Stimulated activated CD8-positive, alpha-beta memory T cell treated with anti-CD3 and anti-CD28 coated beads, Interleukin-15, amount 100 ng/mL, for 4 hours (primary cell): ENCODE data around the gene GTF3C1.
A peak's percentile ranks its signal among the peaks of the same experiment; 100 is the strongest.

Experiments used
- DNase-seq, 2 donors: peaks; one replicate each; pipeline ENCODE4 v3.0.0-alpha.2; 2020; ENCODE audit warnings: low read depth in 2 of 2

Gene GTF3C1

DNA sequence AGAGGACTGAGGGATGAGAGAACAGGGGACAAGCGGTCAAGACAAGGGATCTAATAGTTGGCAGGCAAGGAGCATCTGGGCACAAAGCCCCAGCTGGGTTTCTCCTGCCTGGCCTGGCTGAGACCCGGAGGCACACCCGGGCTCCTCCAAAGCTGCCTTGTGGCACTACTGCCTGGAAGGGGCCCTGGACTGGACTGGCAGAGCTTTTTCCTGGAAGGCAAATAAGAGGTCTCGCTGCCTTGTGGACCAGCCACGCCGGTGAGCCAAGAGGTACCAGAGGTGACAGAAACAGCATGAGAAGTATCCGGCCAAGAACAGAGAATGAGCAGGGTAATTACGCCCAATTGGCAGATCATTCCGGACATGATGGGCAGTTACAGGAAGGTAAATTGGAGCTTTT, 64.6 kb downstream of the GTF3C1 start:
- no peak for DNase-seq

DNA sequence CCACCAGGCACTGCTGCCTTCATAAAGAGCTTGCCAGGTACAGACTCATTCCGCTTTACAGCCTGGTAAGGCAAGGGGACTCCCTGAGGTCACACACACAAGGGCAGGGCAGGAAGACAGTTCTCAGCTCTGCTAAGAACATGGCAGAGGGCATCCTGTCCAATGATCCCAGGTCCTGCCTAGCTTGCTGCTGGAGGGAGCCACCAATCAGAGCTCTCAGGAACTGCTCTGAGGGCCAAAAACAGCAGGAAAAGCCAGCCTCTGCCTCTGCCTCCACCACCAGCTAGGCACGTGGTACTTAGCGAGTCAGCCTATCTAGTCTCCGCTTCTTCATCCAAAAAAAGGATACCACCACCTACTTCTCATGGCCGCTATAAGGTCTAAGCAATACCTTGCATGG, 66.1 kb downstream of the GTF3C1 start:
- DNase-seq: no peak

DNA sequence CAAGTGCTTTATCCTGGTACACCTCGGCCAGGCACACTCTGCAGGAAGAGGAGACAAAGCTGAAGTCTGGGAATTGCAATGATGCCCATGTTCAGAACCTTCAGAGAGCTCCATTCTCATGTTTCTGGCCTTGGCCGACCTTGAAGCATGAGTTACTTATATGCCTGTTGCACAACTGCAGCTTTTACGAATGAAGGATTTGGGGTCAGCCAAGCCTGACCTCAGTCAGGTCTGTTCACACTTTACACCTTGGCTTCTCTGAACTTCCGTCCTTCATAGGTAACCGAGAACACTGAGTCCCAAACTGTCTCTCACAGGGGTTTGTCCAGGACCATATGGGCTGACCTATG, 66.7 kb downstream of the GTF3C1 start:
- no peak for DNase-seq

GRCh38 chr16:27482397-27483087, 67.2 kb downstream of the GTF3C1 start:
- no peak for DNase-seq

GRCh38 chr16:27481282-27481934, 68.3 kb downstream of the GTF3C1 start:
- DNase-seq: no peak

DNA sequence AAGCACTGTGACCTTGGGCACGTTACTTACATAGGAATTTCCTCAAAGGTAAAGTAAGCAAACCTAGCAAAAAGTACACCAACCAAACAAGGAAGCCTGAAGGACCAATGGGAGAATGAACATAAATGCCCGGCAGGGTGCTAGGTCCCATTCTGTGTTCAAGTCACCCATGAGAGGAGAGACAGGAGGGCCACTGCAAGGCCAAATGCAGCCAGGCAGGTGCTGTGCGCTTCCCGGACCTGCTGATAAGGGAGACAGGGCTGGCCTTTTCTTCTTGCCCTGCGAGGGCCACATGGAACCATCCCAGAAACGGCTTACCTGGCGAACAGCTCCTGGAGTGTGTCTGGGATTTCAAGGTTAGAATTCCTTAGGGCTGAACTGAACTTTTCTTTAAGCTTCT, 69.0 kb downstream of the GTF3C1 start:
- DNase-seq: no peak

DNA sequence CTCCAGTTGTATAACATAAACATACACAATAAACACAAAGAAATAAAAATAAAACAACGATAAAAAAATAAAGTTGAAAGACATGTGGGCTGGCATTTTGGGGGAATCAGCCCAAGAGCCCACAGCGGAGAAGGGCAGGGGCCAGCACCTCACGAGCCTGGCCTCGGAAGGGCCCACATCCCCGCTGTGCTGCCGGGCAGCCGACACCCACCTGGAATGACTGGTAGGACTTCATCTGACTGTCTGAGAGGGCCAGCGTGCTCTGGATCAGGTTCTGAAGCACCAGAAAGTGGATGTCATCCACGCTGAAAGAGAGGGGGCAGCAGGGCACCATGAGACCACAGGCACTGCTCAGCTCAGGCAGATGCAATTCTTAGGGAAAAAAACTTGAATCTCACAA, 73.5 kb downstream of the GTF3C1 start:
- DNase-seq: no peak

DNA sequence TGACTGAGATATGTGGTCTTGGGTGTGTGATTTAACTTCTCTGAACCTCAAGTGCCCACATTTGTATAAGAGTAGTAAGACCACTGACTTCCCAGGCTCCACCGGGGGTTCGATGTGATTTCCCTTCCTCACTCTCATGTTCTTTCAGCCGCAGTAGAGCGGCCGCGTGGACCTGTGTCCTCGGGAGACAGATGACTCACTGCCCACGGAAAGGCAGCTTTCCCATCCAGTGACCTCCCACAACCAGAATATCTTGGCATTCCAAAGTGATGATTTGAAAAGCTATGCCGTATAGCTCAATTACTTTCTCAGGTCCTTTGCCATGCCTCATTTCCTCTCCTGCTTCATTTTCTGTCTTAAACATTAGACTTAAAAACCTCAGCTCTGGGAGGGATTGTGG, 74.2 kb downstream of the GTF3C1 start:
- DNase-seq: no peak

GRCh38 chr16:27474921-27475320, 74.8 kb downstream of the GTF3C1 start:
- no peak for DNase-seq

- DNase-seq: no peak
Measured at GRCh38 chr16:27474041-27474440, 75.7 kb downstream of the GTF3C1 start.

DNA sequence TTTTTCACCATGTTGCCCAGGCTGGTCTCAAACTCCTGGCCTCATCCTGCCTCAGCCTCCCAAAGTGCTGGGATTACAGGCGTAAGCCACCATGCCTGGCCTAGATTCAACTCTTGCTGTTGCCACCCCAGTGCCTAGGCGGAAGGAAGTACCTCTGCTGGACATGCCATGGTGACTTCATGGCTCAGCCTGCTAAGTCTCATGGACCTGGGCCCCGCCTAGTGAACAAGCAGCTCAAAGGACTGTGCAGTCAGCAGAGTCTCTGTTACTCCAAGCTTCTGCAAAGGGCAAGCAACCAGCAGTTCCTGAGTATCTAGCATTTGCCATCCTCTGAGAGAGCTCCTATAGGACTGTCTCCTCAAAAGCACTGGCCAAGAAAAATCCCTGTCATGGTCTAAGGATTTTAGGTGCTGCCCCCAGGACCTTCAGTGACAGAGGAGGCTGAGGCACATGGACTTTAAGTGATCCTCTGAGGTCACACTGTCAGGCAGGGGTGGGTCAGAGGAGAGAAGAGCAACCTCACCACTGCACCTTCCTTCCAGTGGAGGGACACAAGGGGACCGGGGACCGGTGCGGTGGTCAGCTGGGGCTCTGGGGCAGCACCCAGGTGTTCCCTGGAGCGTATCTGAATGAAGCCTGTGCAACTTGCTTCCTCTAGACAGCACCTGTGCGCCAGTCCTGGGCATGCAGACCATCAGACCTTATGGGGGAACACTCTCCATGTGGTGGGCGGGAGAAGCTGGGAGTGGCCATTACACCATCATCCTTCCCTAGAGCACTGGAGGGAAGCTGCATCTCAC, 76.4 kb downstream of the GTF3C1 start:
- no peak for DNase-seq

DNA sequence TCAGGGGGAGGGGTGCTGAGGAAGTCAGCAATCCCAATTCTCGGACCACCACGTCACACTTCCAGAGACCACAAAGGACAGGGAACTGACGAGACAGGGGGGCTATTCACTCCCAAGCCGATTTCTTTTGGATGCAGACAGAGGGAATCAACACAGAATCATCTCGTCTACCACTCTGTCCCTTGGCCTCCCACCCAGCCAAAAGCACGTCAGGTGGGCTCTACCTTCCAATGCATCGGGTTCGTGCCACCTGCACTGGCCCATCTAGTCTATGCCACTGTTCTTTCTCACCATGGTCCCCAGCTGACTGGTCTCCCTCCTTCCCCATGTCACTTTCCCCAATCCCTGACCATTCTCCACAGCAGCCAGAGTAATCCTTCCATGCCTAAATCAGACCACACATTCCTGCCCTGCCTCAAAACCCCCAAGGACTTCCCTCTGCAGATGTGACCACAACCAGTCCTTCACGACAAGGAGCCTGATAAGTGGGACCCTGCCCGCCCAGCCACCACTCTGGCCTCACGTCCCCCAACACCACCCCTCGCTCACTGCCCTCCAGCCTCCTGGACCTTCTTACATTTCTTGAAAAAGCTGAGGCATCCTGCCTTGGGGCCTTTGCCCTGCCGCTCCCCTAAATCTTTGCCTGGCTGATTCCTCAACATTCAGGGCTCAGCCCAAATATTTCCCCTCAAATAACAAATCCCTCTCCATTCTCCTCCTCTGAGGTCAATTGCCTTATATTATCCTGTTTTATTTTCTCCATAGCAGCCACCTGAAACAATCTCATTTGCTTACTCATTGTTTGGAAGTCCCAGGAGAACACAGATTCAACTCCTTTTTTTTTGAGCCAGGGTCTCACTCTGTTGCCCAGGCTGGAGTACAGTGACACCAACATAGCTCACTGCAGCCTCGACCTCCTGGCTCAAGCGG, 77.4 kb downstream of the GTF3C1 start:
- no peak for DNase-seq

- DNase-seq: no peak
Measured at GRCh38 chr16:27471661-27472060, 78.1 kb downstream of the GTF3C1 start.

- DNase-seq: no peak
Measured at GRCh38 chr16:27470567-27471431, 78.9 kb downstream of the GTF3C1 start.

GRCh38 chr16:27468941-27469531, 80.7 kb downstream of the GTF3C1 start:
- DNase-seq: no peak

DNA sequence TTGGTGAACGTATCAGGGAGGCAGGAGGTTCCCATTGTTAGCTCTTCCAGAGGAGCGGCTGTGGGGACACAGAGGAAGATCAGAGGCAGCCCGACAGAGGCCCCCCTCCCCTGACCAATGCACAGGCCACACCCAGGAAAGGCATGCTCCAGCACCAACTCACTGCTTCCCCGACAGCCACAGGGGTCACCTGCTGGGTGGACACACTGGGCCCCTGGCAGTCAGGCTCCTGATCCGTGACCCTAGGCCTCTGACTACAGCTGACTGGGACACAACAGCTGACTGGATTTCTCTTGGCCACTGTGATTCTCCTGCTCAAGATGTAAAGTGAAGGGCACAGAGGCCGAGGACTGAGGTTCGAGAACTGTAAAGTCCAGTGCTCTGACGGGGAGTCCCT, 84.2 kb downstream of the GTF3C1 start:
- DNase-seq: no peak

- DNase-seq: no peak
Measured at GRCh38 chr16:27464626-27465482, 84.9 kb downstream of the GTF3C1 start.

GRCh38 chr16:27463741-27464591, 85.7 kb downstream of the GTF3C1 start:
- DNase-seq: peak; percentile 47 to 52
